ENCODE results near the gene GJB2. TPM values are rescaled to one million over a fixed set of nuclear protein-coding genes. Genes with fewer than 3 reads are reported as not detected.

The GJB2 gene
- polyA plus RNA-seq, 1 donor = 4.4 TPM

GRCh38 chr13:20142023-20142926, 50.5 kb downstream of the GJB2 start:
- no peak for DNase-seq

GRCh38 chr13:20141238-20142022, 51.3 kb downstream of the GJB2 start:
- DNase-seq = no peak

- DNase-seq = no peak
These were observed 52.3 kb downstream of the GJB2 start for GRCh38 chr13:20140487-20140886.

- DNase-seq = no peak
These were observed 54.9 kb downstream of the GJB2 start for GRCh38 chr13:20137875-20138274.

Other genes with a start within 250 kb of the GJB2 start
- 154 TPM for gene ZMYM2, start 234.2 kb downstream of the GJB2 start, polyA plus RNA-seq (ENCODE audit: insufficient read length)
- gene GJA3, start 31.9 kb downstream of the GJB2 start, polyA plus RNA-seq (ENCODE audit: insufficient read length) = 11.3 TPM
- gene GJB6, start 39.4 kb upstream of the GJB2 start, polyA plus RNA-seq (ENCODE audit: insufficient read length) = 3.6 TPM